Epithelial cell of proximal tubule (primary cell): ENCODE results near the gene ADPRHL1. TPM values are rescaled to one million over a fixed set of nuclear protein-coding genes. Genes with fewer than 3 reads are reported as not detected.
A peak's percentile ranks its signal among the peaks of the same experiment; 100 is the strongest.

Experiments
- DNase-seq: peaks from one replicate; pipeline ENCODE4 v3.0.0-alpha.2; 2011; ENCODE audit warnings: low read depth
- H3K4me3 ChIP-seq: 2 replicates; pipeline ENCODE4 v1.5.1; 2011; ENCODE audit warnings: low read depth, mild to moderate bottlenecking, low read length
- total RNA-seq: library from RNA; depleted of rRNA; stranded (reverse); fragments of >200 nt; gene quantifications from 2 replicates; pipeline ENCODE4 v1.2.3, GENCODE V29; 2015
- TF ChIP-seq, protein P1 (sequence below): conservative IDR thresholded peaks from 2 replicates; pipeline ENCODE4 v1.5.1; 2012; ENCODE audit warnings: low read depth, mild to moderate bottlenecking, low read length

ADPRHL1 gene
- total RNA-seq, 1 donor from 2014 or later, result 3.3 TPM

DNA sequence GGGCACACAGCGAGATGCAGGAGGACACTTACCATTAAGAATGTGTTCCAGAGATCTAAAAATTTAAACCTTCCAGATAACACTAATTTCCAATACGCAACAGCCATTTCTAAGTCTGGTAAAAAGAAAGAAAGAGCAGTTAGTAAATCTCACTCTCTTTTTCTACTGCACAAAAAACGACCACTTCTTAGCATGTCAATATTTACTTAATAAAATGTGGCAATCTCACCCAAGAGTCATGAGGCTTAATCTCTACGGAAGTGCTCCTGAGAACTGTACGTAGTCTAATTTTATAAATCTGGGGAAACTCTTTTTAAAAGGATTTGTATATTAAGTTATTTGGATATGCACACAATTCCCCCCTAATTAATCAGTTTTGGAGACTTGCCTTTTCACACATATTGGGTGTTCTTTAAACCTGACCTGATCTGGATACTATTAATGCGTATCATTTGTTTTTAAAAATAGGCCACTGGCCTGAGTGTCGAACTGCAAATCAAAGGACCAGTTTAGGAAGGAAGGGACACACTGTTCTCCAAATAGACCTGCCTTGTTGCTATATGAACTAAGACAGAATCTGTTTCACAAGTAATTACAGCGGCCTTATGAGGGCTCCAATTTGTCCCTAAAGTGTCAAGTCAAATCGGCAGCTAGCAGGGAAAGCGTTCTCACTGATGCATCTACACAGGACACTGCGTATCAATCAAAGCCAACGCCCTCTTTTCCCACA, 7.9 kb upstream of the ADPRHL1 start:
- TF ChIP-seq, protein P1, sequence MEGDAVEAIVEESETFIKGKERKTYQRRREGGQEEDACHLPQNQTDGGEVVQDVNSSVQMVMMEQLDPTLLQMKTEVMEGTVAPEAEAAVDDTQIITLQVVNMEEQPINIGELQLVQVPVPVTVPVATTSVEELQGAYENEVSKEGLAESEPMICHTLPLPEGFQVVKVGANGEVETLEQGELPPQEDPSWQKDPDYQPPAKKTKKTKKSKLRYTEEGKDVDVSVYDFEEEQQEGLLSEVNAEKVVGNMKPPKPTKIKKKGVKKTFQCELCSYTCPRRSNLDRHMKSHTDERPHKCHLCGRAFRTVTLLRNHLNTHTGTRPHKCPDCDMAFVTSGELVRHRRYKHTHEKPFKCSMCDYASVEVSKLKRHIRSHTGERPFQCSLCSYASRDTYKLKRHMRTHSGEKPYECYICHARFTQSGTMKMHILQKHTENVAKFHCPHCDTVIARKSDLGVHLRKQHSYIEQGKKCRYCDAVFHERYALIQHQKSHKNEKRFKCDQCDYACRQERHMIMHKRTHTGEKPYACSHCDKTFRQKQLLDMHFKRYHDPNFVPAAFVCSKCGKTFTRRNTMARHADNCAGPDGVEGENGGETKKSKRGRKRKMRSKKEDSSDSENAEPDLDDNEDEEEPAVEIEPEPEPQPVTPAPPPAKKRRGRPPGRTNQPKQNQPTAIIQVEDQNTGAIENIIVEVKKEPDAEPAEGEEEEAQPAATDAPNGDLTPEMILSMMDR, result no peak
- no peak for DNase-seq
- H3K4me3 ChIP-seq, result no peak overlapping the region

DNA sequence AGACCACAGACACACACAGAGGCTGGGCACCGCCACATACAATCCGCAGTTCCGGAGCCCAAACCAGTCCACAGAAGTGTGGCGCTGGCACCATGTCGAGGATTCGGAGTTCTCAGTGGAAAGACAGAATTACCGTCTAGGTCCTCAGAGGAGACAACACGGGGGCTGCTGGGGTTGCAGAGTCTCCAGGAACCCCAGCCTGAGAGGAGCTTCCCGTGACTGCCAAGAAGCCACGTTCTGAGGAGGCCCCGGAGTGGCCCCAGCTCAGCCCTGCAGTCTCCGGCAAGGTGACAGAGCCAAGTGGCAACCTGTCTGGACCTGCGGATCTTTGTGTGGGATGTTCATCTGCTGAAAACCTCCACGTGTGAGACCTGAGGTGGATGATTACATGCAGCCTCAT, 7.3 kb upstream of the ADPRHL1 start:
- DNase-seq, result no peak
- TF ChIP-seq, protein P1, result no peak
- no peak overlapping the region for H3K4me3 ChIP-seq

GRCh38 chr13:113460064-113460555, 6.8 kb upstream of the ADPRHL1 start:
- no peak overlapping the region for H3K4me3 ChIP-seq
- no peak for DNase-seq
- TF ChIP-seq, protein P1, result no peak

DNA sequence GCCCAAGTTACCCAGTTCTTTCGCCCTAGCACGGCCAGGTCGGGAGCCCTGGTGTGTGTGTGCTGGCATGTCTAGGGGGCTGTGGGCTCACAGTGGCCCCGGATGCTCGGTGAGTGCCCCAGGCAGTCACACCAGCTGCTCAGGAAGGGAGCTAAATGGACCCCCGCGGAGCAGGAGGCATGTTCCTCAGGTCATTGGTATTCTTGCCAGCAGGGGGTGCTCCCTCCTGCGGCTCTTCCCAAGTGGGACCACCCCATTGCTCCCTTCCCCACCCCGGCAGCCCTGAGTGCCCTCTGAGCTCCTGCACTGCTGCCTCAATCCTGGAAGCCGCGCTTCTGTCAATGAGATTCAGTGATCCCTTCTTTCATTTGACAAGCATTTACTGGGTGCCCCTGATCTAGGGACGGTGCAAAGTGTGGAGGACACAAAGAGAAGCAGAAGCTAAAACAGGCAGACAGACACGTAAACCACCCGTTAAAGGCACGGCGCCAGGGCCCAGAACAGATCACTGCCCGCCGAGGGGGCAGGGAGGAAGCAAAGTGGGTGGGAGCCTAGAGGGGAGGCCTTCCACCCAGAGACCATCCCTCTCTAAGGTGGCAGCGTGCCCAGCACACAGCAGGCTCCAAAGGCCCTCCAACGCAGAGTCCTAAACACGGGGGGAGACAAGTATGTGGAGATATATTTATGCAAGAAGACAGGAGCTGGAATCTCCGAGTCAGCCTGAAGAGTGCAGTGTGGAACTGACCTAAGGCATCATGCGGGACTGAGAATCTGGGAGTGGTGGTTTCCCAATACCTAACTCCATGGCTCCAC, 5.2 kb upstream of the ADPRHL1 start:
- DNase-seq, result no peak
- TF ChIP-seq, protein P1, result peak; percentile 52
- no peak overlapping the region for H3K4me3 ChIP-seq

- TF ChIP-seq, protein P1, result no peak
- H3K4me3 ChIP-seq, result no peak overlapping the region
- DNase-seq, result no peak
These were observed 4.2 kb upstream of the ADPRHL1 start for GRCh38 chr13:113457510-113457909.

GRCh38 chr13:113456116-113456702, 2.9 kb upstream of the ADPRHL1 start:
- DNase-seq, result no peak
- TF ChIP-seq, protein P1, result no peak

More at GRCh38 chr13:113456116-113456702, 2.9 kb upstream of the ADPRHL1 start:
- no peak overlapping the region for H3K4me3 ChIP-seq
